ENCODE data around the gene CLDN19.

The CLDN19 gene

DNA sequence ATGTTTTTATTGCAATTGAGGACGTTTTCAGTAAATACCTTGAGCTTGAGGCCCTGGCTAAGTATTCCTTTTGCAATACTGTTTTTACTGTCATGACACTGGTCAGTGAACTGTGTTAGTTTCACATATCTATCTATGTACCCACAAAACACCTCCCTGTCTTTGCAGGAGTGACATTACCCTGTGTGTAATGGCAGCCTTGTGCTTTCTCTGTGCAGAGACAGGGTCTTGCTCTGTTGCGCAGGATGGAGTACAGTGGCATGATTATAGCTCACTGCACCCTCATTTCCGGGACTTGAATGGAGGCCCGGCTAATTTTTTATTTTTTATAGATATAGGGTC, 48.9 kb downstream of the CLDN19 start:
- DNase-seq (ENCODE audit: low read depth): no peak
- no peak overlapping the region for H3K4me3 ChIP-seq (ENCODE audit: control insufficient read depth, low read depth, low read length)

DNA sequence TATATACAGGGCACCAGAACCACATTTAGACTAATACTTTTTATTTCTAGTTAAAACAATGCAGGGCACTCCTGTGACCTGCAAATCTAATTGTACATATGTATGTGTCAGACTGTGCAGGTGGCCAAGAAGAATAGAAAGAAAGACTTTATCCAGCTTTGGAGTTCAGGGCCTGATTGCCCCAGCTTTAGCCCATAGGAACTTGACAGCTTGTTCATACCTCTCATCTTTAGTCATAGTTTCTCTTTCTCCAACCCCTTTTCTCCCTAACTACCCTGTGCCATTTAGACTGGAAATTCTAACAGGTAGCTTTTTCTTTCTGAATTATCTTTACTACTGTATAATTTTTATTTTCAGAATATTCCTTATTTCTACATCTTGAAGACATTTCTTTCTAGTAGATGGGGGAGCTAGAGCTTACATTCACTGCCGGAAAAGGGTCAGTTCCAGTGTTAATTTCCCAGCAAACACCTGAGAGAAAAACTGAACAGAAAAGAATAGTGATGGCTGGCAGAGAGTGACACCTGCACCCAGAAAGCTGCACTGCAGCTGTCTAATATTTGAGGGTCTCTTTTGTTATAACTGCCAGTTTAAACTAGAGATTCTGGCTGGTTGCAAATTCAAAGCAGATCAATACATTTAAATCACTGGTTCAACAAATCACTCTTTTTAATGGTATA, 49.4 kb downstream of the CLDN19 start:
- peak; percentile 4 for TF ChIP-seq CTCF (conservative IDR thresholded peaks at IDR 0.05; ENCODE audit: control insufficient read depth, insufficient read depth, low read depth, low read length)
- no peak overlapping the region for H3K4me3 ChIP-seq (ENCODE audit: control insufficient read depth, low read depth, low read length)
- no peak for DNase-seq (ENCODE audit: low read depth)

More for the DNA sequence above, 48.9 kb downstream of the CLDN19 start:
- no peak for TF ChIP-seq CTCF (conservative IDR thresholded peaks at IDR 0.05; ENCODE audit: control insufficient read depth, insufficient read depth, low read depth, low read length)

DNA sequence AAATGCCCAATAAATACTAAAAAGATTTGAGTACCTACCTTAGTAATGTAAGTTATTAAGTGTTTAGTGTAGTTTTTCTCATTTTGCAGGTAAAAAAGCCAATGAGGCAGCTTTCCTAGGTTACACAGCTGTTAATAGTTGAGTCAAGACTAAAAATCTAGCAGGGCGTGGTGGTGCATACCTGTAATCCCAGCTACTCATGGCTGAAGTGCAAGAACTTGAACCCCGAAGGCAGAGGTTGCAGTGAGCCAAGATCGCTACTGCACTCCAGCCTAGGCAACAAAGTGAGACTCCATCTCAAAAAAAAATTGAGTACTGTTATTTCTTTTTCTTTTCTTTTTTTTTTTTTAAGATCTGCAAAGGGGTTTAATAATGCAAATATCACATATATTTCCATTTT, 50.1 kb downstream of the CLDN19 start:
- no peak overlapping the region for H3K4me3 ChIP-seq (ENCODE audit: control insufficient read depth, low read depth, low read length)
- no peak for TF ChIP-seq CTCF (conservative IDR thresholded peaks at IDR 0.05; ENCODE audit: control insufficient read depth, insufficient read depth, low read depth, low read length)
- DNase-seq (ENCODE audit: low read depth): no peak

DNA sequence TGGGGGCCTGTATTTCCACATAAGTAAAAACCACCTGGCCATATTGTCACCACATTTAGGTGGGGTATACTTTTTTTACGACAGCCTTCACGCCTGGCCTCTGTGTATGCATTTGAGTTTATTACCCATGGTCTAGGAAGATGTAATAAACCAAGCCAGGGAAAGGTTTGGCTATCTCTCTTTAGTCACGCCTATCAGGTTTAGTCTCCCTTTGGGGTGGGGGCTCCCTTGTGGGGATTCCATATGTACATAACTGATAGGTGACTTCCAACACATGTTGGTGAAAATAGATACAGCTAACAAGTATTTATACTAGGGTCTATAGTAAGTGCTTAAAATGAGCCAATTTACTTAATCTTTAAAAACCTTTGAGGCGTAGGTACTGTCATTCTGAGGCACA, 53.6 kb downstream of the CLDN19 start:
- no peak overlapping the region for H3K4me3 ChIP-seq (ENCODE audit: control insufficient read depth, low read depth, low read length)
- DNase-seq (ENCODE audit: low read depth): no peak
- no peak for TF ChIP-seq CTCF (conservative IDR thresholded peaks at IDR 0.05; ENCODE audit: control insufficient read depth, insufficient read depth, low read depth, low read length)

- no peak for TF ChIP-seq CTCF (conservative IDR thresholded peaks at IDR 0.05; ENCODE audit: control insufficient read depth, insufficient read depth, low read depth, low read length)
- peak overlapping the region; percentile 81 for H3K4me3 ChIP-seq (ENCODE audit: control insufficient read depth, low read depth, low read length)
- peak; percentile 20 for DNase-seq (ENCODE audit: low read depth)
Measured at GRCh38 chr1:42684139-42684538, 55.9 kb downstream of the CLDN19 start.

All from fibroblast of mammary gland (primary cell).